GM19438 (cell line): ENCODE results near the gene EFNA3.
A peak's percentile ranks its signal among the peaks of the same experiment; 100 is the strongest.

Source experiments
- ATAC-seq: cut with Tn5 transposase; IDR thresholded peaks from one replicate; pipeline ENCODE4 v1.9.1; 2021; ENCODE audit warnings: low read depth; ENCODE audit not compliant: unreplicated experiment

EFNA3 gene

DNA sequence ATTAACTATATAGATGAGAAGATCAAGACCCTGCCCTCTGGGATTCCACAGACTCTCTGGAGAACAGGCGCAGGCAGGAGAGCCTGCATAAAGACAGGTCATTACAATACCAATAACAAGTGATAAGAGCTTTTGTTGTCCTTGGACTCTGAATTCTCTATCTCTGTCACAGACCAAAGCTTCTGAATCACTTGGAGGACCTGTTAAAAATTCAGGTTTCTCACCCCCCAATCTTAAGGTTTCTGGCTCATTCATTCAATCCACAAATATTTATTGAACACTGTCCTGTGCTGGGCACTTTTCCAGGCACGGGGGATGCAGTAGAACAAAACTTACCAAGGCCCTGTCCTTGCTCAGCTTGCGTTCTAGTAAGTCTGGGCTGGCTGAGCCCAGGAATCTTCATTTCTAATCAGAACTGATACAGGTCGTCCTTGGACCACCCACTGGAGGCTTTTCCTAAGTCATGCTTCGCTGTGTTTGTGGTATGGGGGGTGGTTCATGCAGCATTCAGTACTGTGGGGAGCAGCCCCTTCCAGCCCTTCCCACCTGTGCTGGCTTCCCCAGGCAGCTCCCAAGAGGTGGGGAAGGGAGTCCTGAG lies 13.7 kb upstream of the EFNA3 start:
- no peak for ATAC-seq

DNA sequence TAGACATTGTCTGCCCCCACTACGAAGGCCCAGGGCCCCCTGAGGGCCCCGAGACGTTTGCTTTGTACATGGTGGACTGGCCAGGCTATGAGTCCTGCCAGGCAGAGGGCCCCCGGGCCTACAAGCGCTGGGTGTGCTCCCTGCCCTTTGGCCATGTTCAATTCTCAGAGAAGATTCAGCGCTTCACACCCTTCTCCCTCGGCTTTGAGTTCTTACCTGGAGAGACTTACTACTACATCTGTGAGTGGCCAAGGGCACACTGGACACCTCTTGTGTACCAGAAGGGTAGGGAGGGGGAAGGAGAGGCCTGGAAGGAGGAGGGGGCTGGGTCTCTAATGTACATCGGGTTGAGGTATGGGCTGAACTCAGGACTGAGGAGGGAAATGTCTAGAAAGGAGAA lies 11.9 kb upstream of the EFNA3 start:
- no peak for ATAC-seq

DNA sequence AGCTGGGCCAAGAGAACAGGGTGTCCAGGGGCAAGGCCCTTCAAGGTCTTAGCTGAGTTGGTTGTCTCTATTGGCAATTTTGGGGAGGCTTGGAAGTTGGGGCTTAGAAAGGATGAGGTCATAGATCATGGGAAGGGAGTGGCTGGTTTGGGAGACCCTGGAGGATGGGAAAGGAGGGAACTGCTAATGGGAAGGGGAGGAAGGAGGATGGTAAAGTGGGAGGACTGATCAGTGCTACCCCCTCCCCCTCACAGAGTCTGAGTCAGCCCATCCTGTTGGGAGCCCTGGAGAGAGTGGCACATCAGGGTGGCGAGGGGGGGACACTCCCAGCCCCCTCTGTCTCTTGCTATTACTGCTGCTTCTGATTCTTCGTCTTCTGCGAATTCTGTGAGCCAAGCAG lies 10.0 kb upstream of the EFNA3 start:
- ATAC-seq = no peak

DNA sequence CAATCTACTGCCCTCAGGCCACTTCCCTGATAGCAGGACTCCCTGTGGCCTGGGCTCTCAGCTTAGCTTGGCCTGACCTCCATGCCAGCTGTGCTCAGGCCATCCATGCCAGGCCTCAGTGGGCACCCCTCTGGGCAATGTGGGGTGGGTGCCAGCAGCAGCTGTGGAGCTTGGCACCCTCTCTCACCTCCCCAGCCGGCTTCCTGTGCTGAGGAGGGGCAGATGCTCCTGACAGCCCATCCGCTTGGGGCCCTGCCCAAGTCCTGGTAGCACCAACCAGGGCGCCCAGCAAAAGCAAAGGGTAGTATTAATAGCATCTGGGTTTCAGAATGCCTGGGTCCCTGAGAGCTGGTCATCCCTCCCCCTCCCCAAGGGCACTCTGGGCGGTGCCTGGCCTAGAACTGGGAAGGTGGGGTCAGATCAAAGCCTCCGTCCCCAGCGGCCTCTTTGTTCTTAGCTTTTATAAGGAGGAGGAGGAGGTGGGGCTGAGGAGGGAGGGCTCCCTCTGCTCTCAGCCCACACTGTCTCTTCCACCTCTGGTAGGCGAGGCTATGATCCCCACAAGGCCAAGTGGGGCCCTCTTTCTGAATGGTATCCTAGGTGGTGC lies 9.0 kb upstream of the EFNA3 start:
- ATAC-seq = no peak

DNA sequence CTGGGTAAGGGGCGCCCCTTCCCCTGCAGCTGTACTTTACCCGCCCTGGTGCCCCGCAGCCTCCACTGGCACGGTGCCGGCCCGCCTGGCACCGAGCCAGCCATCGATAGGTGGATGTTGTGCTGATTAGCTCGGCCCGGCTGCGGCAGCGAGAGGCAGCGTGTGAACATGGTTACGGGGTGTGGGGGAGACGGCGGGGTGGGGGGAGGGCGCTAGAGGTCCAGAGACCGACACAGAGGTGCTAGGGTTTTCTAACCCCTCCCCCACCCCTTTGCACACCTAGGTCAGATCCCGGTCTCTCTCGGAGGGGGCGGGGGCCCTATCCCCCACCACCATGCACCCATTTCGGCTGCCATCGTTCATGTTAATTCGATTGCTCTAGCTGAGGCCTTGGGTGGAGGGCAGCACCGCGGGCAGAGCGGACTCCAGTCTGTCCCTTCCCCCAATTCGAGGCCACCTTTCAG lies 8.4 kb upstream of the EFNA3 start:
- no peak for ATAC-seq

DNA sequence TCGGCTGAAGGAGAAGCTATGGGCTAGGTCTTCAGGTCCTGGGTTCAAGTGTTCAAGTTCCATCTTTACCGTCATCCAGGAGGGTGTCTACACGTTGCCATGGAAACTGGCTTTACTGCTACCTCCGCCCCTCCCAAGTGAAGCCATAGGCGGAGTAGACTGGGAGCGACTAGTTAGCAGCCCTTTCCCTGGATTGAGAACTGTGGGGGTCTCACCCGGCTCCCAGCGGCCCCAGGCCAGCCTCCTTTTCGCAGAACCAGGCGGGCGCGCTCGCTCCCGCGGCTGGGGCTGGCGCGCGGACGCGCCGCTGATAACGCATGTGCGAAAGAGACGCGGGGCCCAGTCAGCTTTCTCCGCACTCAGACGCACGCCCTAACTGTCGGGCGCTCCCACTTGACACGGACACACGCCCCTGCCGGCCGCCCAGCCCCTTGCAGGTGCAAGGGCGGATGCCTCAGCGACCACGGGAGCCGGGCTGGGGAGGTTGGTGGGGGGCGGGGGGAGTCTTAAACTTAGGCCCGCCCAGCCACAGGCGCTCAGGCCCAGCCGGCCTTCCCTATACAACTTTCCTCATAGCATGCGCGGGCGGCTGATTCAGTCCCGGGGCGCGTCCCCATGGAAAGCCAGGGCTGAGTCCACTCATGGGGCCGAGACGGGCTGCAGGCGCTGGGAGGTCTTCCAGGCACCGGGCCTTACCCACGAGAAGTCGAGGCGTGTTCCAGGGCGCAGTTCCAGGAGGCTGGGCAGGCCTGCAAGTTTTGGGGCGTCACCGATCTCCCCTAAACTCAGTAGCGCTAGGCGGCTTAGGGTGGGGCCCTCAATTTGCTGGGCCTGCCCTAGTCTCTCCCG lies 7.7 kb upstream of the EFNA3 start:
- ATAC-seq = peak; percentile 80

DNA sequence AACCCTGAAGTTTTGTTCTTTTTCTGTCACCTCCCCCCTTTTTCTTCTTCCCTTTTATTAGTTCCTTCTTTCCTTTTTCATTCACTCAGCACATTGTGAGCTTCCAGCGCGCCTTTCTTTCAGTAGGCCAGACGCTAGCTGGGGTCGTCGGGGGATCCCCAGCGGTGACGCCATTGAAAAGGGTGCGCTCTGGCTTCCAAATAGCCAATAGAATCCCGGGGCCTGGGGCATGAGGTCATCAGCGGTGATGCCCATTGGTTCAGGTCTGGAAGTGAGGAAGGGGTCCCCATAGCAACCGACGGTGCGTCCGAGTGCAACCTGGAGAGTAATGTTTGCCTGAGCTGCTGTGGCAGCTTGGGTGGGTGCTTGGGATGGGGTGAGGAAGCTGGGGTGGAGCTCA lies 6.9 kb upstream of the EFNA3 start:
- no peak for ATAC-seq

DNA sequence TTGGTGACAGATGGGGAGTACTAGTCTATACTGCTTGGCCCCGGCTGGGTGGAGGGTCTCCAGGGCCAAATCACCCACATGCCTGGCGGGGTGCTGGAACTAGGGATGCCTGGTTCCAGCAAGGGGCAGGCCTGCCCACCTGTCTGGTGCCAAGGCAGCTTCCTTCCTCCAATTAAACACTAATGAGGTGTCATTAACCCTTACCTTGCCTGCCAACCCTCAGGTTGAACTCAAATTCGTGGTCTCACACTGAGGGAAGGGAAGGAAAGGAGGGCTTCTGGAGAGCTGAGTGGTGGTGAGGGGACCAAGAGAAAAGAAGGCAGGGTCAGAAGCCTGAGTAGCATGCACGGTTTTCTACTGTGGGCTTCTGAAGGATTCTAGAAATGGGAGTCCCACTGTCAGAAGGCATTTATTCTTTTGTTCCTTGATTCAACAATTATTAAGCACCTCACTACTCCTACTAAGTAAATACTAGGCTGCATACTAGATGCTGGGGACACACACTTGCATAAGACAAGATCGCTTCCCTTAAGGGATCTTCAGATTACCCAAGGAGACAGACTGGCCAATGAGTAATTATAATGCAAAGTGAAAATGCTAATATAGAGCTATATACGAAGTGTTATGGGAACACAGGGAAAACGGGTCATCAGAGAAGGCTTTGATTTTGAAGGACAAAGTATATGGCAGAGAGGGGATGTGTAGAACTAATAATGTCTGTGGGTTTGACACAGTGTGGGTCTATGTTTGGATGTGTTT lies 5.9 kb upstream of the EFNA3 start:
- no peak for ATAC-seq

DNA sequence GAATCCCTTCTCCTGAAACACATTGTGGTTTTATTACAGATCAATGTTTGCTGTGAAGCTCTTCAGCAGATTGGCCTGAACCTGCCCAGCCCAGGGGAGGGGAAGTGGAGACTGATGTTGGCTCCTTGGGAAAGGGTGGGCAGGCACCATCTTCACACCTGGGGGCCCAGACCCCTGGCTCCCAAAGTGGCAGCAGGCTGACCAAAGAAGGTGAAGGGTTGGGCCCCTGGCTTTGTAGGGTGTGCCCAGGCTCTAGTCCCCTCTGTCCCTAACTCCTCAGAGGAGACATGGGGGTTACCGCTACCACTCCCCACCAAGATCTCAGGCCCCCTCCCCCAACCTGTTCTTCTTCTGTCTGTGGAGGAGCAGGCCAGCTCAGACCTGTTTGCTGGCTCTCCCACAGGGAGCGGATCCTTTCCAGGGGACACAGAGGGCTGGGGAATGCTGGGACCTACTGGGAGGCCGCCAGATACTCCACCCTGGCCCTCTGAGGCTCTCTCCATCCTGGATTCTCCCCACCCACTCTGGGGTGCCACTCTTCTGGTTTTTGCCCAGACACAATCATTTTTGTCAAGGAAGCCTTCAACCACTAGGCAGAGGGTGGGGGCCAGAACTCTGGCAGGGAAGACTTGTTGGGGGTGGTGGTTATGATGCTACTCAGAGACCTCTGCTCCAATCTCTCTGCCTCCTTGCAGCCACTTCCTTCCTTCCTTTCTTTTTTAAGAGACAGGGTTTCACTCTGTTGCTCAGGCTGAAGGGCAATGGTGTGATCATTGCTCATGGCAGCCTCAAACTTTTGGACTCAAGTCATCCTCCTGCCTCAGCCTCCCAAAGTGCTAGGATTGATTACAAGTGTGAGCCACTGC lies 5.0 kb upstream of the EFNA3 start:
- ATAC-seq = no peak

DNA sequence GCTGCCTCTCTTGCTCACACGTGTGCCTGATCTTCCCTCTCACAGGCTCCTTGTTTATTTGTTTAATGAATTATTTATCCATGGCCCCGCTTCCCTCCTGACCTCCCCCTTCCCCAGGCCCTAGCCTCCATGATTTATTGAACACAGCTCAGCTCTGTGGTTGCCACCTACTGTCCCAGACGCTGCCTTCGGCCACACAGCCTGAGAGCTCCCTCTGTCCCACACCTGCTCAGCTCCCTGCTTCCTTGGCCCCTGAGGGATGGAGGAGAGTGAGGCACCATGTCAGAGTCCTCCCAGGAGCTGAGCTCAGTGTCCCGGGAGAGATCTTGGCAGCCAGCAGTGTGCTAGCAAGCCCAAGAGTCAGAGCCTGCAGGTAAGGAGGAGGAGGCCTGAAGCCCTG lies 3.1 kb upstream of the EFNA3 start:
- no peak for ATAC-seq

DNA sequence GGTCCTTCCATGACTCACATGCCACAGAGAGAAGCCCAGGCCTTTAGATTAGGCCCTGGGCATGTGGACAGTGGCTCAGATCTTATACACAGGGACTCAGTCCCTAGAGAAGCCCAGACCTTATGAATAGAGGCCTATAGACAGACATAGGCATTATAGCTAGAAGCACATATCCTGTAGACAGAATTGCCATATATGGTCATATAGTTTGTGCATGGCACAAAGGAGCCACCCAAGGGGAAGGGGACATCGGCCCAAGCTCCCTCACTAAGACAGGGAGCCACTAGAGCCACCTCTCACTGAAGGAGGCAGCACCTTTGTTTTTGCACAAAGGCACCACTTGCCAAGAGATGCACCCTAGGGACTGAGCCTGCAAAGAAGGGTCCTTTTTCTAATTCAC lies 2.3 kb upstream of the EFNA3 start:
- no peak for ATAC-seq

DNA sequence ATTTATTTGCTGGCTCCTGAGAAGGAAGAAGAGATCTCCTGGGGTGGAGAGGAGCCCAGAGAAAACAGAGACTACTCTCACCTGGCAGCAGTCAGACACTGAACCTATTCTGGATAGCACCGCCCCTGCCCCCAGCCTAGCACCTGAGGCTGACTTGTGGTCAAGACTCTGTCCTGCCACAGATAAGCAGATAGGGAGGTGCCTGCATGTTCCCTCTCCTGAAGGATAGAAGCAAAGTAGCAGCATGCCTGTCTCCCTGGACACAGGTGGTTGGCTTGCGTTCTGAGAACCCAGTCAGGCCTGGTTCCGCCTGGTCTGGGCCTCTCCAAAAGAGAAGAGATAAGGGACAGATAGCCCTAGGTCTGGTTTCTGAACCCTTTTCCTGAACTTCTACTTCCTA lies 1.3 kb upstream of the EFNA3 start:
- ATAC-seq = no peak

DNA sequence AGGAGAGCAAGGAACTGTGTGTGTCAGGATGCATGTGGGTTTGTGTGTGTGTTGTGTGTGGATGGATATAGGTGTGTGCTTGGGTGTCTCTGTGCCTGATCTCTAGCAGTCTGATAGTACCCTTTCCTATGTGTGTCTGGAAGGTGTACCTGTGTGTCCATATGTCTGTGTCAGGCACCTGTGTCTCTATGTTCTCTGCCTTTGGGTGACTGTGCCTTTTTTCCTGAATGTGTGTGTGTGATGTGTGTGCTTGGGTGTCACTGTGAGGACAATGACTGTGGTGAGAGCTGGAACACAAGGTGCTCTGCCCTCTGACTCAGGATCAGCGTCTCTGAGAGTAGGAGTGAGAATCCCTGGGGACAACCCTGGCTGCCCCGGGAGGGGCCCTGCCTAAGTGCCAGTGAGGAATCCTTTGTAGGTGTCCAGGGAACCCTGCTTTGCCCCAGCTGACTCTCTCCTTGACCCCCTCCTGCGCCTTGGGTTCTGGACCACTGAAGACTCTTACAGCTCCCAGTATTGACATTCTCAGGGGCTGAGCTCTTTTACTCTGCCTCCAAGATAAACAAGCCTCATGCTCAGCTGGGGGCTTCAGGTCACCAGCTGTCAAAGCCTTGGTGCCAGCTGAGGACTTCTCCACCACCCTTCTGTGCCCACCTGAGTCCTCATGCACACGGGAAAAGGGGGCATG lies 735 bp upstream of the EFNA3 start:
- ATAC-seq = no peak

DNA sequence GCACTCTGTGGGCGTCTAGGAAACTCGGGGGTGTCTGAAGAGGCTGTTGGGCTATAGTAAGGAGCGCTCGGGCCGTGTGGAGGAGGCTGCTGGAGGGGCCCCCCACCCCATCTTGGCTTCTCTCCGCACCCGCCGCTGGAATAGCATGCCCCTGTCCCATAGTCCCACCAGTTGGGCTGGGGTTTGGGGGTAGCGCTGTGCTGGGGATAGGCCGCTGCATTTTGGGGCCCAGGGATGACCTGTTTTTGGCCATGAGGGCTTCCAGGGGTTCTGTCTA lies 511 bp downstream of the EFNA3 start:
- ATAC-seq = no peak

DNA sequence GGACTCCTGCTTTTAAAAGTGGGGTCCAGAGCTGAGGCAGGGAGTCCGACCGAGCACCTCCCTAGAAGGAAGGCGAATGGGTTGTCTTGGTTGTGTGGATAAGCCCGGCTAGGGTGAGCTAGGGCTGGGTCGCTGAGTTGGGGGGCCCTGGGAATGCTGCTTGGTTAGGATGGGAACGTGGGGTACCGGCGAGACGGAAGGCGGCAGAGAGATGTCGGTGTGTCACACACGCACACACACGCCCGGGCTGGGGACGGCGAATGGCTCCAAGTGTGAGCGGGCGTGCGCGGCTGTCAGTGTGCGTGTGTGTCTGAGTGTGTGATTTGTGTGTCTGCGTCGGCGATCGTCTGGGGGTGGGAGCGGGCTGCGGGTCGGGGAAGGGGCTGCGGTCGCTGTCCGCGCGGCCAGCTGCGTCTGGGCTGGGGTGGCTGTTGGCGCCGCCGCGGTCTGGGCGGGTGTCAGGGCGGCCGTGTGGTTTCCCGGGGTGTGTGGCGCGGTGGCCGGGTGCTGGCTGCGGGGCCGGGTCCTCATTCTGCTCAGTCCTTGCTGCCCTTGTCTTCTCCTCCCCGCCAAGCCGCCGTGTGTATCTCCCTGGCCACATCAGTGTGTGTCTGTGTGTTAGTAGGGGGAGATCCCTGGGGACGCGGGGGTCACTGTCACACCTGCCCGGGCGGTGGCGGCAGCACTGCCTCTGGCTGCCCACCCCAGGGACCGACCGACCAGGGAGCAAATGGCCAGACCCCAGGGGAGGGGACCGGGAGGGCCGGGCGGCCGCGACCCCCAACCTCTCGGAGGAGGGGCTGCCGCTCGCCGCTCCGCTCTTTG lies 1.1 kb downstream of the EFNA3 start:
- no peak for ATAC-seq

DNA sequence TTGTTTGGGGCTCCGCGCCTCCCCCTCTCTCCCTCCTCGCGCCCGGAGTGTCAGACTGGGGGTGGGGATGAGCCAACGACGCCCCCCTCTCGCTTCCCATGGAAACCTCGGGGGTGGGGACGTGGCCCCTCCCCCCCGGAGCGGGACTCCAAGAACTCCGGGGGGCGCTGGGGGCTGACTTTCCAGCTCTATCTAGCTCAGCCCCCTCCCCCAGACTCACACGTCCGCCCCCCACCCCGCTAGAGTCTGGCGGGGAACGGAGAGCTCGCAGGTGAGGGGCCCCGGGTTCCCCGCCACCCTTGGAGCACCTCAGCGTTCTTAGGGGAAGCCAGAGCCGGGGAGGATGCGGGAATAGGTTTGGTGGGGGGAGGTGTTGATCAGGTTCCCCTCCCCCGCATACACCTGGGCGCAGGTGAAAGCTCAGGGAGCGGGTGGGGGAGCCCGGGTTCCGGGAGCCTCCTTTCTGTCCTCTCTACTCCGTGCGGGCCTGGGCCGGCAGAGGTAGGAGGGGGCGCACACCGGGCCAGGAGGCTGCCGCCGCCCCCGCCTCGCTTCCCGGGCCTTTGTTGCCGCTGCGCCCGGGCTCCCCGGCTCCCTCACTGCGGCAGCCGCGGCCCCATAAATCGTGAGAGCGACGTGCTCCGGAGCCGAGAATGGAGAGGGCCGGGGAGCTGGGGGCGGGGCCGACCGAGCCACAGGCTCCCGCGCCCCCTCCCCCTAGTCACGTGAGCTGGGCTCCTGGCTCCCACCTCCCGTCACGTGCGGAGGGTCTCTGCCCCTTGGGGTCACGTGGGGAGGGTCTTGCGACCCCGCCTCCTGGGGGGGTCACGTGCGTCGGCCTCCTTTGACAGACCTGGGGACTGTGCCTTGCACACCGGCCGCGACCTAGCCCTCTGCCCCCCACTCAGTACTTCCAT lies 1.9 kb downstream of the EFNA3 start:
- ATAC-seq = no peak

DNA sequence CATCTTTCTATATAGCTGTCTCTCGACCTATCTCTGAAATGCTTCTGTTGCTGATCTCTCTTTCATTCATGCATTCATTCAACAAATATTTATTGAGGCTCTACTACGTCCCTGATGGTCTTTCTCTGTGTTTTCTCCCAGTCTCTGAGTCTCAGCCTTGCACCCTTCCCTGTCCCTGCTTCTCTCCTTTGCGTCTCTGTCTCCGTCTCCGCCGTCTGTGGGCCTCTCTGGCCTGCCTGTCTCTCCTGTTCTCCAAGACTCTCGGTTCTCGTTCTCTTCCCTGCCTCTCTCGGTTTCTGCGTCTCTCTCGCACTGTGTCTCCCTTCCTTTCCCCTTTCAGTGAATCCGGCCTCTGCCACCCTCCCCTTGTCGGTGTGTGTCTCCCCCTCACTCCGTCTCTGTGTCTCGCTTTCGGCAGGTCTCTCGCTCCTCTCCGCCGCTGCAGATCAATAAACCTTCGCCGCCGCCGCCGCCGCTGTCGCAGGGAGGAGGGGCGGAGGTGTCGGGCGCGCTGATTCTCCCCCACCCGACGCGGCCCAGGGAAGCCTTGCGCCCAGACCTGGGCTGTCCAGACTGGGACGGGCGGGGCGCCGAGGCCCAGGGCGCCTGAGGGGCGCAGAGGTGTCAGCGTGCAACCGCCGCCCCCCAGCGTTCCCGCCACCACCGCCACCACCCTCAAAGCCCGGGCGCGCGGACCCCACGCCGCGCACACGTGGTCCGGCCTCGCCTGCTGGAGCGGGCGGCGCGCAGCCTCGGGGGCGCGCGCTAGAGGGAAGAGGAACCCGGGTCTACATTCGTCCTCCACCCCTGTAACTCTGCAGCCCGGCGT lies 3.0 kb downstream of the EFNA3 start:
- no peak for ATAC-seq
